Stimulated activated naive B cell treated with anti-CD40 and anti-IgM and Interleukin-4, amounts not matched to agents 10 μg/mL and 1 μg/mL and 100 μg/mL, for 72 hours (primary cell): ENCODE data around the gene GPR62.

Experiments used
- ATAC-seq, 2 donors: fragments of 150-1000 bp; cut with Tn5 transposase; replicated peaks; 2 replicates each; pipeline ENCODE4 v1.10.0; 2021; ENCODE audit warnings: moderate library complexity in 1 of 2
- DNase-seq: peaks from one replicate; pipeline ENCODE4 v3.0.0; 2021
- H3K27ac Mint-ChIP-seq: one replicate; pipeline ENCODE4 v1.8.0; 2022; ENCODE audit warnings: mild to moderate bottlenecking, mixed read lengths
- H3K27me3 Mint-ChIP-seq, 2 donors: one replicate each; pipeline ENCODE4 v1.8.0; 2022; ENCODE audit warnings: mixed read lengths in 2 of 2
- H3K36me3 Mint-ChIP-seq, 2 donors: one replicate each; pipeline ENCODE4 v1.8.0; 2022; ENCODE audit warnings: mixed read lengths in 2 of 2, mild to moderate bottlenecking in 1 of 2
- H3K4me1 Mint-ChIP-seq, 2 donors: one replicate each; pipeline ENCODE4 v1.8.0; 2022; ENCODE audit warnings: mixed read lengths in 2 of 2, mild to moderate bottlenecking in 1 of 2
- H3K4me3 Mint-ChIP-seq, 2 donors: one replicate each; pipeline ENCODE4 v1.8.0; 2022; ENCODE audit warnings: mild to moderate bottlenecking in 2 of 2, mixed read lengths in 2 of 2, moderate library complexity in 1 of 2
- H3K9me3 Mint-ChIP-seq, 2 donors: one replicate each; pipeline ENCODE4 v1.8.0; 2022; ENCODE audit warnings: mixed read lengths in 2 of 2, mild to moderate bottlenecking in 1 of 2

The GPR62 gene

DNA sequence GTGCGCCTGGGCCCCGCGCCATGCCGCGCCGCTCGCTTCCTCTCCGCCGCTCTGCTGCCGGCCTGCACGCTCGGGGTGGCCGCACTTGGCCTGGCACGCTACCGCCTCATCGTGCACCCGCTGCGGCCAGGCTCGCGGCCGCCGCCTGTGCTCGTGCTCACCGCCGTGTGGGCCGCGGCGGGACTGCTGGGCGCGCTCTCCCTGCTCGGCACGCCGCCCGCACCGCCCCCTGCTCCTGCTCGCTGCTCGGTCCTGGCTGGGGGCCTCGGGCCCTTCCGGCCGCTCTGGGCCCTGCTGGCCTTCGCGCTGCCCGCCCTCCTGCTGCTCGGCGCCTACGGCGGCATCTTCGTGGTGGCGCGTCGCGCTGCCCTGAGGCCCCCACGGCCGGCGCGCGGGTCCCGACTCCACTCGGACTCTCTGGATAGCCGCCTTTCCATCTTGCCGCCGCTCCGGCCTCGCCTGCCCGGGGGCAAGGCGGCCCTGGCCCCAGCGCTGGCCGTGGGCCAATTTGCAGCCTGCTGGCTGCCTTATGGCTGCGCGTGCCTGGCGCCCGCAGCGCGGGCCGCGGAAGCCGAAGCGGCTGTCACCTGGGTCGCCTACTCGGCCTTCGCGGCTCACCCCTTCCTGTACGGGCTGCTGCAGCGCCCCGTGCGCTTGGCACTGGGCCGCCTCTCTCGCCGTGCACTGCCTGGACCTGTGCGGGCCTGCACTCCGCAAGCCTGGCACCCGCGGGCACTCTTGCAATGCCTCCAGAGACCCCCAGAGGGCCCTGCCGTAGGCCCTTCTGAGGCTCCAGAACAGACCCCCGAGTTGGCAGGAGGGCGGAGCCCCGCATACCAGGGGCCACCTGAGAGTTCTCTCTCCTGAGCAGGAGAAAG, 951 bp downstream of the GPR62 start:
- ATAC-seq (peak; percentile 82 to 83), DNase-seq (no peak)
- peaks cover 0 to 5% of the 10 kb centered on the region in 2 donors for H3K4me1 Mint-ChIP-seq
- no peaks in the 10 kb centered on the region for H3K9me3 Mint-ChIP-seq
- H3K4me3 Mint-ChIP-seq, result peak overlapping the region; percentile 44 to 68
- peaks cover 35 to 42% of the 10 kb centered on the region in 2 donors for H3K27me3 Mint-ChIP-seq
- H3K36me3 Mint-ChIP-seq, result peaks cover 1 to 6% of the 10 kb centered on the region in 2 donors
- no peak overlapping the region for H3K27ac Mint-ChIP-seq

DNA sequence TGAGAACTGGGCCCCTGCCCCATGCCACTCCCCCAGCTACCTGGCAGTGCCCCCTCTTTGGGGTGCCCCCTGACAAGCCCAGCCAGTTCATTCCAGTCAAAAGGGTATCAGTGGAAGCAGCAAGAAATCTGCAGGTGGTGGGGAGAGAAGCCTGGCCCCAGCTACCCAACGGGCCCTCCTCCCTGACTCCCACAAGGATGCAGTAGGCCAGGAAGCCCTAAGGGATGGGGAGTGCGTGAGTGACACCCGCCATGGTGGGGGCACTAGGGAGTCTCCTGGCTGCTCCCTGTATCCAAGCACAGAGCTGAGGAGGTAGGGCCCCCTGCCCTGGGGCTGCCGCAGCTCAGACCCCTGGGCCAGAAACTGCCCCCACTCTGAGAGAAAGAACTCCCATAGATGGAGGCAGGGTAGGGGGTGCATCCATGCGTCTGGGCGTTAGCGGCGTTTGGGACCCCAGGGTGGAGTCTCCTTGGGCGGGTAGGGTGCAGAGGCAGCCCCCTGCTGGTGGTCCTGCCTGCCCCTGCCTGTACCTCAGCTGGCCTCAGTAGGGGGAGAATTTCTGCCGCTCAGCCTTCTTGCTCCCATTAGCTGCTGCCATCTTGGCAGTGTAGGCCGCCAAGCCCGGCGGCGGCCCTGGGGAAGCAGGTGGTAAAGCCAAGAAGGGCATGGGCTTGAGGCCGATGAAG, 2.5 kb downstream of the GPR62 start:
- Mint-ChIP-seq H3K27me3 (peaks cover 31 to 36% of the 10 kb centered on the region in 2 donors), H3K27ac (no peak overlapping the region), H3K36me3 (peaks cover 1 to 6% of the 10 kb centered on the region in 2 donors), H3K9me3 (no peaks in the 10 kb centered on the region), H3K4me3 (no peak overlapping the region), H3K4me1 (peaks cover 0 to 5% of the 10 kb centered on the region in 2 donors)
- DNase-seq, result no peak
- no peak for ATAC-seq

DNA sequence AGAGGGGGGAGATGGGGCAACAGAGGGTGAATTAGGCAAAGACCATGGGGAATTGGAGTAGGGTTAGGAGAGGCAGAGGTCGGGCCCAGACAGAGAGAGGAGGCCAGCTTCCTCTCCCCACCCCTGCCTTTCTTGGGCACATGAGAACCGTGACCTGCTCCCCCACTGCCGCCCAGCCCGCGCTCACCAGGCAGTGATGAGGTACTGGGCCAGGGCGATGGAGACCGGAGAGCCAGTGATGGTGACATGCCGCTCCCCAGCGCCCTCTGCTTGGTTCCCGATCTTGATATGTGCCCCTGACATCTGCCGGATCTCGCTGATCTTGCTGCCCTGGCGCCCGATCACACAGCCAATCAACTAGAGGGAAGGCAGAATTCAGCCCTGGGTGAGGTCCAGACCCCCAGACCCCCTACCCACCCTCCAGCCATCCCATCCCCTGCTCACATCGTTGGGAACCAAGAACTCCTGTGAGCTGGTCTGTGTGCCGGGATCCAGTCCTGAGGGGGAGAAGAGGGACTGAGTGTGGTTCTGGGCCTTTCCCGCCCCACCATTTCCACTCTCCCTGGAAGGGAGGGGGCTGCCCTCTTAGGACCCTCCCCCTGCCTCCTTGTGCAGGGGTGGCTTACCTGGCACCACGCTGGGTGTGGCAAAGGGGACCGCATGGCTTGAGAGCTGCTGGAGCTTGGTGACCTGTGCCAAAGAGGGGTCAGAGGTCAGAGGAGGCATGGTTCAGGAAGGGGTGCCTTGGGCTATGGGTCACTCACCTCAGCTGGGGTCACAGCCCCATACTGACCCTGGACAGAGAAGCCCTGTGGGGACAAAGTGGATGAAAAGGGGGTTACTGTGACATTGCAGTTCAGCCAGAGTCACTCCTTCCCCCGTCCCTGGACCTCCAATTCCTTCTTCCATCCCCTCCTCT, 3.7 kb downstream of the GPR62 start:
- ATAC-seq (no peak), DNase-seq (no peak)
- H3K4me3 Mint-ChIP-seq, result no peak overlapping the region
- peaks cover 1 to 6% of the 10 kb centered on the region in 2 donors for H3K36me3 Mint-ChIP-seq
- H3K9me3 Mint-ChIP-seq, result no peaks in the 10 kb centered on the region
- peaks cover 20 to 25% of the 10 kb centered on the region in 2 donors for H3K27me3 Mint-ChIP-seq
- H3K27ac Mint-ChIP-seq, result no peak overlapping the region
- H3K4me1 Mint-ChIP-seq, result peaks cover 0 to 4% of the 10 kb centered on the region in 2 donors

DNA sequence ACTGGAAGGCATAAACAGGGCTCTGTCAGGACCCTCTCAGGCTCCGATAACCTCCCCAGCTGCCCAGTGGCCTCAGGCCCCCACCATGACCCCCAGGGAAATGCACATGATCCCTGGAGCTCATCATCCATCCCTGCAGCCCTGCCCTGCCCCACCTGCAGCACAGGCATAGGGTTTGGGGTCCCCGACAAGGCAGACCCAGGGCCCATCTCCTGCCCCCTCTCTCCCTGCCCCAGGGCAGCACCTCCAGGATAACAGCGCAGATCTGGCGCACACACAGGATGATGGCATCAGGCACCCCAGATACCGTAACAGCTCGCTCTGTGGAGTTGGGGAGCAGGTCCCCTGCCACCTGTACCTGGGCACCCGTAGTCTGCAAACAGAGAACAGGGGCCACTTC, 4.5 kb downstream of the GPR62 start:
- H3K27ac Mint-ChIP-seq, result peak overlapping the region; percentile 15
- H3K27me3 Mint-ChIP-seq, result peaks cover 17% of the 10 kb centered on the region in 2 donors
- no peak overlapping the region for H3K4me3 Mint-ChIP-seq
- peaks cover 1 to 6% of the 10 kb centered on the region in 2 donors for H3K36me3 Mint-ChIP-seq
- no peak for ATAC-seq
- H3K4me1 Mint-ChIP-seq, result peaks cover 0 to 2% of the 10 kb centered on the region in 2 donors
- no peaks in the 10 kb centered on the region for H3K9me3 Mint-ChIP-seq
- no peak for DNase-seq

DNA sequence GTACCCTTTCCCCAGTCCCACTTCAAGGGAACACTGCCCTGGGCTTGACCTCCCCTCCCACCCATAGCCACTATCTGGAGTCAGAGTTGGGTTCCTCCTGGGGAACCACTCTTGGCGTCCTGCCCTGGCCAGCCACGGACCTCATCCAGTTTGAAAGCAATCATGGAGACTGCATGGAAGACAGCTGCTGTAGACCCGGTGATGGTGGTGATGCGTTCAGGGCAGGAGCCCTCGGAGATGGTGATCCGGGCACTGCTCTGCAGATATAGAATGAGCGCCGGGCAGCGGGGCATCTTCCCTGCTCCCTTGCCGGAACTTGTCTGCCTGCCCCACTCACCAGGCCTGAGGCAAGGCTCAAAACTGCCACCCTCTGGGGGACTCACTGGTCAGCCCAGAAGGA, 5.2 kb downstream of the GPR62 start:
- no peak overlapping the region for H3K27ac Mint-ChIP-seq
- no peak overlapping the region for H3K4me3 Mint-ChIP-seq
- DNase-seq (no peak), ATAC-seq (no peak)
- no peaks in the 10 kb centered on the region for H3K9me3 Mint-ChIP-seq
- H3K27me3 Mint-ChIP-seq, result peaks cover 10 to 14% of the 10 kb centered on the region in 2 donors
- H3K36me3 Mint-ChIP-seq, result peaks cover 1 to 6% of the 10 kb centered on the region in 2 donors
- H3K4me1 Mint-ChIP-seq, result no peaks in the 10 kb centered on the region

DNA sequence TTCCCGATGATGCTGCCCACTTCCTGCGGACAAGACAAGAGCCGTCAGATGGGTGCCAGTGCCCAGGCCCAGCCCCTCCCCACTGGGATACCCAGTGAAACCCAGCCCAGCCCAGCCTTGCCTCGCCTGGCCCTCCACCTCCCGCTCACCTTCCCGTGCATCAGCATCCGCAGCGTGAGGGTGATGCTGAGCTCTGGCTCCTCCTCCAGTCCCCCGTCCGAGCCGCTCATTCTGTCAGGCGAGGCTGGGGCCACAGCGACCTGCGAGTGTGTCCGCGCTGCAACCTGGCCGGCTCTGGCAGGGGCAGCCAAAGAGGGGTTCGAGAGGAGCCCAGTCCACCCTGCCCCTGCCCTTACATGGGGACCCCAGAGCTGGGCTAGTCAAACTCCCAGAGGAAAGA, 5.8 kb downstream of the GPR62 start:
- Mint-ChIP-seq H3K4me3 (no peak overlapping the region), H3K36me3 (peaks cover 2 to 6% of the 10 kb centered on the region in 2 donors)

DNA sequence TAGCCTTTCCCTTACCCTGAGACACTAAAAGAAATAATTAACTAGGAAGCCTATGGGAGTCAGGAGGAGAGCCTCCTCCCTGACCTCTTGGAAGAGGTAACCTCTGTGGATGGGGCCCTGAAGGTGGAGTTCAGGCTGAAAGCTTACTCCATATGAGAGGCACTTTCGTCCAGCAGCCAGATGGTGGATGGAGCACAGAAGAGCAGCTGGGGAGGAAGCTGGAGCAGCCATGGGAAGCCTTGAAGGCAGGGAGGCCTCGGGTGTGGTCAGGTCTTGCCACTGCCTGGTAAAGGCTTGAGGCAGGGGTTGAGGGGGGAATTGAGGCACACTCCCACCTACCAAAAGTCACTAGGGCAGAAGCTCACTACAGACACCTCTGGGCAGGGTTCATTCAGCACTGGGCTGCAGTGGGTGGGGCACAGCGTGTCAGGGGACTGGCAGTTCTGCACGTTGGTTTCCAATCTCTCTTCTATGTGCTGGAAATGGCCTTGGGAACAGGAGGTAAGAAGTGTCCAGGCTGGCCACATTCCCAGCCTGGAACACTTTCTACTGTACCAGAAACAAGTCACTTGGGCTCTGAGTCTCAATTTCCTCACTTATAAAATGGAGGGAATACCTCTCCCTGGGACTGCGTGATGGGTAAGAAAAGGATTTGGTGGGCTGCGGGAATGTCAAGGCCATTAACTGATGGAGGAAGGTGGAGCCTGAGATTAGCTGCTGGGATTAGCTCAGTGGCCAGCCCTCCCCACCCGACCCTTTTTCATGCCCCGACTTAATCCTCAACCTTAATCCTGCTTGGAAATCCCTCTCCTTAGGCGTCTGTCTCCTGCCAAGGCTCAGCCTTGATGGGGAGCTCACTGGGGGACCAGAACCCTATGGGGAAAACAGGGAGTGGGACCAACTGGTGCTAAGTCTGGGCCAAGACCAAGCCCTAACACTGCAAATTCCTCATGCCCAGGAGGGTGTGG, 6.7 kb downstream of the GPR62 start:
- peaks cover 2 to 6% of the 10 kb centered on the region in 2 donors for H3K36me3 Mint-ChIP-seq

More for the DNA sequence above, 5.8 kb downstream of the GPR62 start:
- no peaks in the 10 kb centered on the region for H3K4me1 Mint-ChIP-seq
- no peaks in the 10 kb centered on the region for H3K9me3 Mint-ChIP-seq
- H3K27me3 Mint-ChIP-seq, result peaks cover 16 to 17% of the 10 kb centered on the region in 2 donors
- ATAC-seq (no peak), DNase-seq (no peak)
- no peak overlapping the region for H3K27ac Mint-ChIP-seq

DNA sequence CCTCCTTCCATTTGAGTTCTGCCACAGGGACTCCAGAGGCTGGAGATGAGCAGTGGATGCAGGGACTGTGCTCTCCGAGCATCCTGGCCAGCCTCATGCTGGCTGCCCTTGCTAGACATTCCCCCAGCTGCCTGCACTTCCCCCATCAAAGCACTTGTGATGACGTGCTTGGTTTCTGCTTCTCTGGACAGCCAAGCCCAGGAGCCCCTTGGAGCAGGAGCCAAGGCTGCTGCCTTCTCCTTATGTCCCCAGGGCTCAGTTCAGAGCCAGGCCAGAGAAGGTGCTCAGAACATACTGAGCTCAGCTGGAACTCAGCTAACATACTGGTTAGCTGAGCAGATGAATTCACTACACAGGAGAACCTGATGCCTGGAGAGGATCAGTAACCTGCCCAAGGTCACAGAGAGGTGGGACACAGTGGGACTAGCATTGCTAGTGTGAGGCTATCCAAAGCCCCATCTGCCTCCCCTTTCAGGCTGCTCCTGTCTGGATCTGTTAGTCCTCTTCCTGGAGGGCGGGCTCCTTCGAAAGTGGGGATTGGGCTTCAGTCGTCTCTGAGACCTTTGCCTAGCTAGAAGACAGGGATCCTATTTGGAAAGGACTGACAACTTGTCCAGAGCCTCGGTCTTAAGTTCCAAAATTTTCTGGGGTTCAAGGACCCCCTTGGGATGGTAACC, 7.8 kb downstream of the GPR62 start:
- peaks cover 2 to 6% of the 10 kb centered on the region in 2 donors for H3K36me3 Mint-ChIP-seq
- H3K4me3 Mint-ChIP-seq, result no peak overlapping the region
- H3K27me3 Mint-ChIP-seq, result peaks cover 15 to 21% of the 10 kb centered on the region in 2 donors
- H3K4me1 Mint-ChIP-seq, result peaks cover 6 to 13% of the 10 kb centered on the region in 2 donors
- no peak for ATAC-seq
- H3K9me3 Mint-ChIP-seq, result no peaks in the 10 kb centered on the region
- no peak overlapping the region for H3K27ac Mint-ChIP-seq
- no peak for DNase-seq

More for the DNA sequence above, 6.7 kb downstream of the GPR62 start:
- peaks cover 4 to 8% of the 10 kb centered on the region in 2 donors for H3K4me1 Mint-ChIP-seq
- no peak overlapping the region for H3K4me3 Mint-ChIP-seq
- H3K9me3 Mint-ChIP-seq, result no peaks in the 10 kb centered on the region
- DNase-seq, result no peak
- H3K27ac Mint-ChIP-seq, result no peak overlapping the region
- peaks cover 16 to 21% of the 10 kb centered on the region in 2 donors for H3K27me3 Mint-ChIP-seq
- no peak for ATAC-seq

DNA sequence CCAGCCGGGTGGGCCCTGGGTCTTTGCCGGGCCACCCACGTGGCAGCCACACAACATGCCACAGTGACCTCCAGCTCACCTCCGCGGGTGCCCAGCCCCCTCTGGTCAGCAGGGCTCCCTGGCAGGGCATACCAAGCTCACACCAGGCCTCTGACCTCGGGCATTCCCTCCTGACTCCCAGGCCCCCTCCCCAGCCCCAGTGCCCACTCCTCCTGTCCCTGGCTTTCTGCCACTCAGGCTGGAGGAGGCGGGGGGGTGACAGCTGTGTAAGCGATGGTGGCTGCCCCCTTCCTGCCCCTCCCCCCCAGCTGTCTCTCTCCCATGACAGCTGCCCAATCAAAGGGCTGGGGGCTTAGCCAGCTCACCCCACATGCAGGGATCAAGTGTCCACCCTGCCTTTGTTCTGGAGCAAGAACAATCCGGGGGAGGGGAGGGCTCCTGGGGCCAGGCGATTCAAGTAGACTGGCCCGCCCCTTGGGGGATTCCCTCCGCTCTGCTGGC, 8.8 kb downstream of the GPR62 start:
- H3K9me3 Mint-ChIP-seq, result no peaks in the 10 kb centered on the region
- no peak overlapping the region for H3K4me3 Mint-ChIP-seq
- peaks cover 1 to 2% of the 10 kb centered on the region in 2 donors for H3K36me3 Mint-ChIP-seq
- H3K4me1 Mint-ChIP-seq, result peaks cover 16 to 24% of the 10 kb centered on the region in 2 donors
- peaks cover 10 to 20% of the 10 kb centered on the region in 2 donors for H3K27me3 Mint-ChIP-seq
- DNase-seq (no peak), ATAC-seq (no peak)
- H3K27ac Mint-ChIP-seq, result no peak overlapping the region

DNA sequence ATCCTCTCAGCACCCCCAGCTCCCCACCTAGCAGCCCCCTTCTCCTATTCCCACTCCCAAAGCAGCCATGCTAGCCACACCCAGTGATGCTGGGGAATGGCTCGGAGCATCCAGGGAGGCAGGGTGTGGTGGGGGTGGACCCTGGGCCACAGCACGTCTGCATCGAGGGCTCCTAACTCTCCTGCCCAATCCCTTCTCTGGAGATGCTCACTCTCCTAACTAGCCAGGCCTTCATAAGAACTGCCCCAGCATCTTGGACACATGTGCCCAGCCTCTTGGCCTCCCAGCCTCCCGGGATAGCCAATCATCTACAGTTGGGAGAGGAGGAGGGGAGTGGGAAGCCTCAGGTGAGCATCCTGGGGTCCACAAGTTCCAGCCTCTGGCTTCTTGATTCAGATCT, 9.3 kb downstream of the GPR62 start:
- Mint-ChIP-seq H3K27ac (no peak overlapping the region), H3K4me1 (peaks cover 18 to 28% of the 10 kb centered on the region in 2 donors), H3K4me3 (no peak overlapping the region), H3K9me3 (no peaks in the 10 kb centered on the region), H3K27me3 (peaks cover 10 to 15% of the 10 kb centered on the region in 2 donors), H3K36me3 (peaks cover 2 to 4% of the 10 kb centered on the region in 2 donors)
- DNase-seq, result no peak
- no peak for ATAC-seq

DNA sequence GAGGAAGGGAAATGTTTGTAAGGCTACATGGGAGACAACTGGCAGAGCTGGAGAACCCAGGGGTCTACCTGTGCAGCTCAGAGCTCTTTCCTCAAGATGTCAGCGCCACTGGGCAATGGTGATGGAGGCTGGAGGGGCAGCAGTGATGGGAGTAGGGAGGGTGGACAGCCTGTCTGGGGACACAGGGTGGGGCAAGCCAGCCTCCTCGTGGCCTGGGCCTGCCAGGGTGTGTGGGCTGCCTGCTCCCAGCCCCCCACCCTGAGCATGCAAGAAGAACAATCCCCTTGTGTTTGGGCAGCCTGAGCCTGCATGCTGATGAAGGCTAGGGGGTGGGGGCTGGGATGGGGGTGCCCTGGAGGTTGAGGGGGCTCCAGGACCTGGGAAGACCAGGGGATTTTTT, 10.8 kb downstream of the GPR62 start:
- peaks cover 1 to 4% of the 10 kb centered on the region in 2 donors for H3K36me3 Mint-ChIP-seq
- no peaks in the 10 kb centered on the region for H3K9me3 Mint-ChIP-seq
- DNase-seq (no peak), ATAC-seq (no peak)
- H3K4me3 Mint-ChIP-seq, result peak overlapping the region; percentile 78 to 80
- no peak overlapping the region for H3K27ac Mint-ChIP-seq
- peaks cover 10 to 11% of the 10 kb centered on the region in 2 donors for H3K27me3 Mint-ChIP-seq
- H3K4me1 Mint-ChIP-seq, result peaks cover 21 to 33% of the 10 kb centered on the region in 2 donors

DNA sequence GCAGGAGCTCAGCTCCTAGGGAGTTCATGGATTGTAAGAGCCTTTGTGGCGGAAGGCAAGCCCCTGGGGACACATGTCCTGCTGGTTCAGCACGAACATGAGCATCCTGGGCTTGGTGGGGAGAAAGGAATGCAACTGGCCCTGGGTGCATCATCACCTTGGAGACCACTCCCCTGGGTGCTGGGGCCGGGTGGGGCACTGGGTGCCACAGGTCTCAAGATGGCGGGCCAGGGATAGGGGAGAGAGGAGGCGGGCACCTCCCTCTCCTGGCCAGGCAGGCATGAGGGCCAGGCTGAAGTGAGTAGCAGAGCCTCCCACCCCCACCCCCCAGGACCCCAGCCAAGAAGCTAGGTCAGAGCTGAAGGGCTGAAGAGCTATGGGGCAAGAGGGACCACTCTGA, 11.3 kb downstream of the GPR62 start:
- Mint-ChIP-seq H3K9me3 (no peaks in the 10 kb centered on the region), H3K27ac (no peak overlapping the region), H3K4me3 (peak overlapping the region; percentile 78 to 80), H3K36me3 (peaks cover 1 to 4% of the 10 kb centered on the region in 2 donors), H3K4me1 (peaks cover 24 to 33% of the 10 kb centered on the region in 2 donors), H3K27me3 (peaks cover 10 to 11% of the 10 kb centered on the region in 2 donors)
- DNase-seq (no peak), ATAC-seq (no peak)
